ENCODE data around the gene SOCS6. TPM values are rescaled to one million over a fixed set of nuclear protein-coding genes. Genes with fewer than 3 reads are reported as not detected.

The SOCS6 gene
- total and polyA plus RNA-seq, 2 donors (not counting 1 experiment from before 2014, with no cell fraction given), result 0.25 to 0.99 TPM

- Histone ChIP-seq H2AFZ (ENCODE audit: insufficient read depth, low read depth, low read length, poor library complexity, severe bottlenecking) (no peak overlapping the region), H3K79me2 (ENCODE audit: control insufficient read depth, insufficient read depth, low read length) (no peaks in the 10 kb centered on the region), H3K27ac (ENCODE audit: low read length in 2 of 2) (no peak overlapping the region), H3K36me3 (replicated peaks in 1 of 2; ENCODE audit: control extremely low read depth in 1 of 2, control insufficient read depth in 1 of 2, extremely low read depth in 1 of 2, insufficient read depth in 2 of 2, low read length in 1 of 2) (no peaks in the 10 kb centered on the region), H3K9me3 (ENCODE audit: control extremely low read depth in 1 of 3, control insufficient read depth in 2 of 3, insufficient read depth in 1 of 3, low read length in 2 of 3) (no peaks in the 10 kb centered on the region), H4K20me1 (ENCODE audit: control insufficient read depth, insufficient read depth, low read length, poor library complexity, severe bottlenecking) (no peaks in the 10 kb centered on the region), H3K4me3 (ENCODE audit: control extremely low read depth in 1 of 5, extremely low read depth in 1 of 5, insufficient read depth in 1 of 5, low read depth in 2 of 5, low read length in 4 of 5) (no peak overlapping the region), H3K4me1 (ENCODE audit: control insufficient read depth in 2 of 2, insufficient read depth in 2 of 2, low read length in 2 of 2) (no peaks in the 10 kb centered on the region), H3K27me3 (replicated peaks in 1 of 4; ENCODE audit: control extremely low read depth in 1 of 4, control insufficient read depth in 3 of 4, insufficient read depth in 4 of 4, low read length in 3 of 4) (no peaks in the 10 kb centered on the region), H3K9ac (ENCODE audit: low read length) (no peak overlapping the region), H3K4me2 (replicated peaks; ENCODE audit: low read depth, low read length, poor library complexity, severe bottlenecking) (no peak overlapping the region)
- Mint-ChIP-seq H3K27ac (no peak overlapping the region), H3K27me3 (peaks cover 4% of the 10 kb centered on the region), H3K4me3 (no peak overlapping the region), H3K4me1 (no peaks in the 10 kb centered on the region), H3K9me3 (ENCODE audit: insufficient read depth) (no peaks in the 10 kb centered on the region)
- CTCF ChIA-PET, result no interaction called here
- TF ChIP-seq EZH2 (IDR thresholded peaks at IDR 0.05; ENCODE audit: borderline replicate concordance, insufficient read depth, low read depth, low read length, poor library complexity, severe bottlenecking) (no peak), CTCF (IDR thresholded peaks at IDR 0.05) (no peak)
- DNase-seq (no peak), ATAC-seq (ENCODE audit: low read depth) (no peak)
- POLR2A ChIA-PET, result no interaction called here
- 80% methylated on average over 1 of the region's 2 CpGs for WGBS (ENCODE audit: insufficient coverage)
- intact Hi-C loops (cut with micrococcal nuclease), result no loop called here
These were observed 75.0 kb downstream of the SOCS6 start for GRCh38 chr18:70363861-70364260.

GRCh38 chr18:70365361-70365760 lies 76.5 kb downstream of the SOCS6 start:
- Histone ChIP-seq H3K9ac (ENCODE audit: low read length) (no peak overlapping the region), H3K27me3 (replicated peaks in 1 of 4; ENCODE audit: control extremely low read depth in 1 of 4, control insufficient read depth in 3 of 4, insufficient read depth in 4 of 4, low read length in 3 of 4) (no peaks in the 10 kb centered on the region), H4K20me1 (ENCODE audit: control insufficient read depth, insufficient read depth, low read length, poor library complexity, severe bottlenecking) (no peaks in the 10 kb centered on the region), H3K79me2 (ENCODE audit: control insufficient read depth, insufficient read depth, low read length) (no peaks in the 10 kb centered on the region), H2AFZ (ENCODE audit: insufficient read depth, low read depth, low read length, poor library complexity, severe bottlenecking) (no peak overlapping the region), H3K9me3 (ENCODE audit: control extremely low read depth in 1 of 3, control insufficient read depth in 2 of 3, insufficient read depth in 1 of 3, low read length in 2 of 3) (no peaks in the 10 kb centered on the region), H3K4me3 (ENCODE audit: control extremely low read depth in 1 of 5, extremely low read depth in 1 of 5, insufficient read depth in 1 of 5, low read depth in 2 of 5, low read length in 4 of 5) (no peak overlapping the region), H3K27ac (ENCODE audit: low read length in 2 of 2) (no peak overlapping the region), H3K36me3 (replicated peaks in 1 of 2; ENCODE audit: control extremely low read depth in 1 of 2, control insufficient read depth in 1 of 2, extremely low read depth in 1 of 2, insufficient read depth in 2 of 2, low read length in 1 of 2) (no peaks in the 10 kb centered on the region), H3K4me2 (replicated peaks; ENCODE audit: low read depth, low read length, poor library complexity, severe bottlenecking) (no peak overlapping the region), H3K4me1 (ENCODE audit: control insufficient read depth in 2 of 2, insufficient read depth in 2 of 2, low read length in 2 of 2) (no peaks in the 10 kb centered on the region)
- no peak for DNase-seq
- ChIA-PET POLR2A (interaction anchor here (0.7 kb wide), 1 partner anchor 11 kb away, joined by 3 read pairs; no protein-coding TSS in a partner anchor), CTCF (no interaction called here)
- no peaks in the 10 kb centered on the region for H3K4me1 Mint-ChIP-seq
- H3K27me3 Mint-ChIP-seq, result peaks cover 11% of the 10 kb centered on the region
- H3K4me3 Mint-ChIP-seq, result no peak overlapping the region
- intact Hi-C loops (cut with micrococcal nuclease), result no loop called here
- TF ChIP-seq EZH2 (IDR thresholded peaks at IDR 0.05; ENCODE audit: borderline replicate concordance, insufficient read depth, low read depth, low read length, poor library complexity, severe bottlenecking) (no peak), CTCF (IDR thresholded peaks at IDR 0.05) (no peak)
- no CpG with 5 or more reads among the region's 3 CpGs for WGBS (ENCODE audit: insufficient coverage)
- no peak for ATAC-seq (ENCODE audit: low read depth)
- no peak overlapping the region for H3K27ac Mint-ChIP-seq
- H3K9me3 Mint-ChIP-seq (ENCODE audit: insufficient read depth), result no peaks in the 10 kb centered on the region

Measured in B cell (primary cell).